Lower lobe of right lung (tissue), 2 donors: ENCODE measurements around the gene TARBP2. TPM values are rescaled to one million over a fixed set of nuclear protein-coding genes. Genes with fewer than 3 reads are reported as not detected.

Experiments used
- ATAC-seq, 2 donors: fragments of 200-7000 bp; cut with Tn5 transposase; one replicate each; pipeline ENCODE4 v1.9.1; 2020 to 2022; ENCODE audit warnings: mild to moderate bottlenecking in 2 of 2, moderate library complexity in 2 of 2
- DNase-seq: peaks from one replicate; pipeline ENCODE4 v3.0.0-alpha.2; 2020
- H3K27ac ChIP-seq: fragments of 200-600 bp; one replicate; pipeline ENCODE4 v1.8.0; 2022
- H3K27me3 ChIP-seq: fragments of 200-600 bp; one replicate; pipeline ENCODE4 v1.8.0; 2022; ENCODE audit warnings: low read depth
- H3K36me3 ChIP-seq: fragments of 200-600 bp; one replicate; pipeline ENCODE4 v1.8.0; 2022; ENCODE audit warnings: mild to moderate bottlenecking
- H3K4me1 ChIP-seq: fragments of 200-600 bp; one replicate; pipeline ENCODE4 v1.8.0; 2022
- H3K4me3 ChIP-seq: fragments of 200-600 bp; one replicate; pipeline ENCODE4 v1.8.0; 2022; ENCODE audit warnings: mild to moderate bottlenecking
- H3K9me3 ChIP-seq: fragments of 200-600 bp; one replicate; pipeline ENCODE4 v1.8.0; 2022
- CTCF ChIP-seq: fragments of 200-600 bp; IDR thresholded peaks from one replicate; pipeline ENCODE4 v1.8.0; 2022; ENCODE audit warnings: antibody characterized with exemption, mild to moderate bottlenecking
- intact Hi-C: fragments of 100-400 bp; cut with DNase I; formaldehyde crosslinking; loops from one replicate; pipeline ENCODE4 v1.11.0; 2022
- total RNA-seq: library from RNA; stranded (reverse); fragmentation: NEBNext Ultra II Directional; extraction: Animal tissue kit (Norgen Biotek cat#: 25700); gene quantifications from one replicate; pipeline ENCODE4 v1.2.1, GENCODE V29; 2021
- donor health status: DM: no; HTN: yes; CAD: no; lungs with severe emphysema.

The TARBP2 gene
- total RNA-seq, 1 donor from 2014 or later: 34.3 TPM

- Histone ChIP-seq H3K27ac (no peak overlapping the region), H3K36me3 (peaks cover 100% of the 10 kb centered on the region), H3K9me3 (no peaks in the 10 kb centered on the region), H3K27me3 (no peaks in the 10 kb centered on the region), H3K4me3 (no peak overlapping the region), H3K4me1 (no peaks in the 10 kb centered on the region)
- intact Hi-C loops: no loop called here
- DNase-seq (no peak), ATAC-seq (no peak)
- TF ChIP-seq CTCF: no peak
Measured at GRCh38 chr12:53530920-53531319, 29.8 kb downstream of the TARBP2 start.

GRCh38 chr12:53532021-53532420 is 30.9 kb downstream of the TARBP2 start:
- peaks cover 100% of the 10 kb centered on the region for H3K36me3 ChIP-seq
- H3K9me3 ChIP-seq: no peaks in the 10 kb centered on the region
- ATAC-seq: no peak
- intact Hi-C loops: no loop called here
- H3K27ac ChIP-seq: no peak overlapping the region
- H3K4me1 ChIP-seq: no peaks in the 10 kb centered on the region
- no peak overlapping the region for H3K4me3 ChIP-seq
- no peaks in the 10 kb centered on the region for H3K27me3 ChIP-seq
- DNase-seq: no peak
- no peak for TF ChIP-seq CTCF

GRCh38 chr12:53532524-53533445 is 31.7 kb downstream of the TARBP2 start:
- DNase-seq: no peak
- TF ChIP-seq CTCF: no peak
- intact Hi-C loops: no loop called here
- no peak for ATAC-seq
- Histone ChIP-seq H3K27ac (no peak overlapping the region), H3K36me3 (peaks cover 100% of the 10 kb centered on the region), H3K27me3 (no peaks in the 10 kb centered on the region), H3K9me3 (no peaks in the 10 kb centered on the region), H3K4me3 (no peak overlapping the region), H3K4me1 (peaks cover 6% of the 10 kb centered on the region)

- no peak for ATAC-seq
- TF ChIP-seq CTCF: no peak
- Histone ChIP-seq H3K4me1 (peaks cover 11% of the 10 kb centered on the region), H3K4me3 (no peak overlapping the region), H3K27ac (no peak overlapping the region), H3K9me3 (no peaks in the 10 kb centered on the region), H3K27me3 (no peaks in the 10 kb centered on the region), H3K36me3 (peaks cover 100% of the 10 kb centered on the region)
- DNase-seq: no peak
- intact Hi-C loops: no loop called here
Measured at GRCh38 chr12:53533471-53533870, 32.4 kb downstream of the TARBP2 start.

GRCh38 chr12:53536962-53537361 is 35.9 kb downstream of the TARBP2 start:
- Histone ChIP-seq H3K9me3 (no peaks in the 10 kb centered on the region), H3K4me3 (no peak overlapping the region), H3K36me3 (peaks cover 99% of the 10 kb centered on the region), H3K4me1 (peaks cover 21% of the 10 kb centered on the region), H3K27ac (no peak overlapping the region), H3K27me3 (no peaks in the 10 kb centered on the region)
- DNase-seq: no peak
- no peak for TF ChIP-seq CTCF
- ATAC-seq: peak; percentile 61 to 67
- intact Hi-C loops: no loop called here
